NCI-H2196 treated with DMSO at 0.1 percent for 48 hours (cell line): ENCODE data around the gene DEFB108B.
"Not testable (repeated sequence)": the region's sequence is repeated elsewhere in the genome, so short reads cannot be mapped to it uniquely, and the experiment has no call there.

ENCODE experiments used
- DNase-seq: peaks from one replicate; lab custom pipeline; 2025; ENCODE audit not compliant: unreplicated experiment; lab: John Stamatoyannopoulos, UW

Gene DEFB108B, protein sequence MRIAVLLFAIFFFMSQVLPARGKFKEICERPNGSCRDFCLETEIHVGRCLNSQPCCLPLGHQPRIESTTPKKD

DNA sequence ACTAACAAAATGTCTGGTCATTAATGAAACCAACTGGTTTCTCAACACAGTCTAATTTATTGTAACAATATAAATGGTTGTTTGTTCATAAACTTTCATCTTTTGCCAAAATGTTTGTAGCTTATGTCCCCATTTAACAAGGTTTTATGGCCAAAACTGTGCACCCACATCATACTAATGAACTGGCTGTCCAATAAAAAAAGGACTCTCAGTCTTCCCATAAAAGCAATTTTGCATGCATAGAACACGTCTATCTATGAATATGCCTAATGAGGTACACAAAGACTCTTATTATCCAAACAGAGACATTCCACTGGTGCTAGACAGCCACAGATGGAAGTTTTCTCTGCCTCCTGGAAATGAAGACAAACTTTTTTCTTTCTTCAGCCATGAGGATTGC is at the start of gene DEFB108B:
TSS of gene DEFB108B (plus strand) at position 390 of the 400 bp plus-strand sequence. CDS start at position 390, 0 bp downstream.
- DNase-seq, result not testable (repeated sequence)

GRCh38 chr11:71786114-71786847 is 46.7 kb upstream of the DEFB108B start:
- not testable (repeated sequence) for DNase-seq

DNA sequence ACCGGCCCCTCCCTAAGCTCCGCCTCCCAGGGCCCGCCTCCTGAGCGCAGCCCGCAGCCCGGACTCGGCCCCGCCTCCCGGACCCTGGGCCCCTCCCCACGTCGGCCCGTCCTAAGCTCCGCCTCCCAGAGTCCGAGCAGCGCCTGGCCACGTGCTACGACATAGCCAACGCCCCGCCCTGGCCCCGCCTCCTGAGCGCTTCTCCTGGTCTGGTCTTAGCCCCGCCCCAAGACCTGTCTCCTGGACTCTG is 46.2 kb upstream of the DEFB108B start:
- DNase-seq, result not testable (repeated sequence)

DNA sequence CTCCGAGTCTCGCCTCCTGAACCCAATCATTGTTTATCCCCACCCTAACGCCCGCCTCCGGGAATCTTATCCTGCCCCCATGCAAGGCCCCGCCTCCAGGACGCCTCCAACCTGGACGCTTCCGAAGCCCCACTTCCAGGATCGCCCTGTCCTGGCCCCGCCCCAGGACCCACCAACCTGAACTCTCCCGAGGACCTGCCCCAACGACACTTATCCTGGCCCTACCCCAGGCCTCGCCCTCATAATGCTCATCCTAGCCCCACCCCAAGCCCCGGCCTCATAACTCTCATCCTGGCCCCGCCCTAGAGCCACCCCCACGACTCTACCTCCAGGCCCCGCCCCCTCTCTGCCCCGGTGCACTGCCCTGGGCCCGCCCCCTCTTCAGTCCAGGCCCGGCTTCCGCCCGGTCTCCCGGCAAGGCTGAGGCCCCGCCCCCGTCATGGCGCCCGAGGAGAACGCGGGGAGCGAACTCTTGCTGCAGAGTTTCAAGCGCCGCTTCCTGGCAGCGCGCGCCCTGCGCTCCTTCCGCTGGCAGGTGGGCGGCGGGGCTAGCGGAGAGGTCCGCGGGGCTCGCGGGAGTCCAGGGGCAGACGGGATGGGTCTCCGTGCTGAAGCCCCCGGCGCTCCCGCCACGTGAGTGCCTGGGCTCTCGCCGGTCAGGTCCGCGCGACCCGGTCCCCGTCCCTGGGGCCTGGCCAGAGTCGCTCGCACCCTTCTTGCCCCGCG is 45.7 kb upstream of the DEFB108B start:
- peak; percentile 99 for DNase-seq

GRCh38 chr11:71787824-71788454 is 45.1 kb upstream of the DEFB108B start:
- DNase-seq, result not testable (repeated sequence)

- DNase-seq, result not testable (repeated sequence)
Observed at GRCh38 chr11:71789444-71790196, 43.4 kb upstream of the DEFB108B start.

GRCh38 chr11:71791111-71791510 is 41.9 kb upstream of the DEFB108B start:
- DNase-seq, result not testable (repeated sequence)

GRCh38 chr11:71792621-71793235 is 40.3 kb upstream of the DEFB108B start:
- DNase-seq, result not testable (repeated sequence)

DNA sequence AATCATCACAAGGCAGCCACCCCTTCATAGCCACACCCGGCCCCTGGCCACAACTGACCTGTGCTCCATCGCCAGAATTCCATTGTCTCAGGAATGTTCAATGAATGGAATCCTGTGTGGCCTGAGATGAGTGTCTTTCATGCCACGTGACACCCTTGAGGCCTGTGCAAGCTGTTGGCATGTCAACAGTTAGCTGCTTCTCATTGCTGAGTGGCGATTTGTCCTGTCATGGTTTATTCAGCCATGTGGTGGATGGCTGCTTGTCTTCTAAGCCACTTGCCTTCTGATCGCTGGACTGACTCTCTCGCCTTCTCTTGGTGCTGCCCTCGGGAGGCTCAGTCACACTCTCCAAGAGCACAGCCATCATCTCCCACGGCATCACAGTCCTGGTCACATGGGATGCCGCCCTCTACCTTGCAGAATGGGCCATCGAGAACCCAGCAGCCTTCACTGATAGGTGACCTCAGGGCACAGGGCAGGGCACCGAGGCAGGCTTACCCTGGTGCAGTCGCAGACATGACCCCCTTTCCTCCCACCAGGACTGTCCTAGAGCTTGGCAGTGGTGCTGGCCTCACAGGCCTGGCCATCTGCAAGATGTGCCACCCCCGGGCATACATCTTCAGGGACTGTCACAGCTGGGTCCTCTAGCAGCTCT is 38.5 kb upstream of the DEFB108B start:
- not testable (repeated sequence) for DNase-seq

- DNase-seq, result not testable (repeated sequence)
Observed at GRCh38 chr11:71795236-71795635, 37.8 kb upstream of the DEFB108B start.

DNA sequence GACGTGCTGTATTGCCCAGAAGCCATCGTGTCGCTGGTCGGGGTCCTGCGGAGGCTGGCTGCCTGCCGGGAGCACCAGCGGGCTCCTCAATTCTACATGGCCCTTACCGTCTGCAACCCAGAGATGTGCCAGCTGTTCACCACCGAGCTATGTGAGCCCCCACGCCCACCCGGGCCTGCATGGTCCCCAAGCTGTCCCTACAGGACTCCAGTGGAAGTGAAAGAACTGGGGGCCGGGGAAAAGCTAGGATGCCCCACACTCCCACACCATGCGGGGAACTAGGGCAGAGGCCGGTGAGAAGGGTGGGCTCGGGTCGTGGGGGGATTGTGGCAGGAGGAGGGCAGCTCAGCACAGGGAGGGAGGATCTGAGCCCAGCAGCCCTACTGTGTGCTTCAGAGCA is 37.0 kb upstream of the DEFB108B start:
- not testable (repeated sequence) for DNase-seq

GRCh38 chr11:71796781-71797180 is 36.2 kb upstream of the DEFB108B start:
- not testable (repeated sequence) for DNase-seq

DNA sequence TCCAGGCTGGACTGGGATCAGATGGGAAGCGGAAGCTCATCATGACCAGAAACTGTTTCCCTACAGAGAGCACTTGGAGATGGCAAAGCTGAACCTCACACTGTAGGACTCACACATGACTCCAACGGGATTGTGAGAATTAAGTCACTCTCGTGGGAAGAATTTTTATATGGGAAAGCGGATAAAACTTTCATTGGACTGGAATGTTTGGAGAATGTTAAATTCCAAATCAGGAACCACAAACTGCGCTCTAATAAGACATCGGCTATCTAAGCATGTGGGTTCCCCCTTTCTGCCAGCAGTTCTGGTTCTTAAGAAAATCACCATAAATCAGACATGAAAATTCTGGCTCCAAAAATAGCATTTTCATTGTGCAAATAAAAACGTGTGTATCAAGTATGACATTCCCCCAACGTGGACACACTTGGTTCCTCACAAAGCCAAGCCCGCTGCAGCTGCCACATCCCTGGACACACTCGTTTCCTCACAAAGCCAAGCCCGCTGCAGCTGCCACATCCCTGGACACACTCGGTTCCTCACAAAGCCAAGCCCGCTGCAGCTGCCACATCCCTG is 33.4 kb upstream of the DEFB108B start:
- DNase-seq, result not testable (repeated sequence)

GRCh38 chr11:71800335-71800953 is 32.6 kb upstream of the DEFB108B start:
- DNase-seq, result peak; percentile 27

- not testable (repeated sequence) for DNase-seq
Observed at GRCh38 chr11:71801026-71801425, 32.0 kb upstream of the DEFB108B start.

DNA sequence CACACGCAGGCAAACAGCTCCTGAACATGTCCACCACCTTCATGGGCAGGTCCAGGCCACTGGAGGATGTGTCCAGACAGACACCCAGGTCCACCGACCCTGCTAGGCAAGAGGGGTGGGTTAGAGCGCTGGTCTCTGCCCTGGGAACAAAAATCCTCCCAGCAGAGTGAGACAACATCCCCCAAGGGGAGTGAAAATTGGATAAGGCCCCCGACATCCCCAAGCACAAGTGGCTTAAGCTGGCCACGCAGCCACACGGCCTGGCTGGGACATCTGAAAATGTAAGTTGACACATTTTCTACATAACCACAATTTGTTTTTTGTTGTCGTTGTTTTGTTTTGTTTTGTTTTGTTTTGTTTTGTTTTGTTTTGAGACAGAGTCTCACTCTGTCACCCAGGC is 30.1 kb upstream of the DEFB108B start:
- not testable (repeated sequence) for DNase-seq

DNA sequence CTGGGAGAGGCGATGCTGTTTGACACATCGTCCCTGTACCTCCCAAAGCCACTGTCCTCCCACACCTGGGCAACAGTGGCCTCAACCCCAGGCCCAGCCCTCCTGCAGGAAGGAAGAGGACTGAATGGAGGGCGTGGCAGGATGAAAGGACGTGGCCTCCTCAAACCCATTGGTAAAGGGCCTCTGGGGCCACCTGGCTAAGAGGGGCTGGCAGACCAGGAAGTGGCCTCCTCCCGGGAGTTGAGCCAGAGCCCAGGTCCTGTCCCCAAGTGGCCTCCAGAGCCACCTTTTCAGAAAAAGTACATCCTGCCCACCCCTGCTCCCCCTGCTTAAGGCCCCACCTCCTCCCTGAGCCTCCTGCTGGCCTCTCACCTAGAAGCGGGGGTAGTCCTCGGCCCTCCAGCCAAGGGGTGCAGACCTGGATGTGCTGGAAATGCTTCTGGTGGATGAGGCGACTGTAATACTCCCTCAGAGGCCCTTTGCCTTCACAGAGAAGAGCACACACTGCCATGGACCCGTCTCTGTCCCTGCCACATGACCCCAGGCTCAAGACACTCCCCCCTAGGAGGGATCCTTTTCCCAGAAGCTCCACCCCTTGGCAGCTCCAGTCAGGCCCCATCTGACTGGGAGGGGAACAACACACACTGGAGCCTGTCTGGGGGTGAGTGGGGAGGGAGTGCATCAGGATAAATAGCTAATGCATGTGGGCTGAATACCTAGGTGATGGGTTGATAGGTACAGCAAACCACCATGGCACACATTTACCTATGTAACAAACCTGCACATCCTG is 28.6 kb upstream of the DEFB108B start:
- DNase-seq, result not testable (repeated sequence)

DNA sequence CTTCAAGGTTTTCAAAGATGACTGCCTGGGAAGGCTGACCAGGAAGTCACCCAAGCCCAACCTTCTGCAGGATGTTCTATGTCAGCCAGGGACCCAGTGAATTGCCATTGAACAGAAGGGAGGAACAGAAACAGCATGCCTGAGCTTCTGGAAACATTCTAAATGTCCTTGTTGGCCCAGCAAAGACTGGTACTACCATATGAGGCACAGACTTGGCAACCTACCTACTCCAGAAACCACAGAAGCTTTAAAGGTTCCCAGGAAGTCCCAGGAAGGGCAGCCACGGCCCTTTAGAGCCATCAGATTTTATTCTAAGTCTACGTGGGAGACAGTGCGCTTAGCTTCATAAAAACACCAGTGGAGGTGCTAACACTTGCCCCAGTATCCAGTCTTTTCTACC is 20.5 kb upstream of the DEFB108B start:
- not testable (repeated sequence) for DNase-seq
